ENCODE results near the gene GRK5.

Gene GRK5

GRCh38 chr10:119503821-119504220 lies 296.4 kb downstream of the GRK5 start:
- Histone ChIP-seq H3K36me3 (replicated peaks; ENCODE audit: insufficient read depth, low read length) (no peaks in the 10 kb centered on the region), H4K20me1 (ENCODE audit: insufficient read depth, low read length) (no peaks in the 10 kb centered on the region), H3K4me3 (ENCODE audit: low read length) (no peak overlapping the region), H3K79me2 (ENCODE audit: low read length) (no peaks in the 10 kb centered on the region), H3K9me3 (replicated peaks; ENCODE audit: insufficient read depth, low read length) (no peaks in the 10 kb centered on the region), H3K9me2 (replicated peaks; ENCODE audit: insufficient read depth, low read length) (no peaks in the 10 kb centered on the region), H3K9ac (ENCODE audit: low read length) (no peak overlapping the region), H3K4me1 (ENCODE audit: low read length) (no peaks in the 10 kb centered on the region), H3K27me3 (replicated peaks; ENCODE audit: insufficient read depth, low read length) (no peaks in the 10 kb centered on the region), H3K27ac (ENCODE audit: low read length) (no peak overlapping the region), H3F3A (ENCODE audit: insufficient read depth, low read length) (no peaks in the 10 kb centered on the region), H2AFZ (ENCODE audit: low read length) (no peak overlapping the region), H3K4me2 (ENCODE audit: low read depth, low read length) (no peak overlapping the region)
- no peak for TF ChIP-seq EZH2phosphoT487 (IDR thresholded peaks at IDR 0.05; ENCODE audit: low read length)
- TF ChIP-seq CTCF (IDR thresholded peaks at IDR 0.05; ENCODE audit: low read length) = no peak
- no peak for TF ChIP-seq EZH2 (optimal IDR thresholded peaks at IDR 0.05; ENCODE audit: low read depth, low read length)
- no peak for DNase-seq

GRCh38 chr10:119504651-119505050 lies 297.3 kb downstream of the GRK5 start:
- Histone ChIP-seq H3K9me3 (replicated peaks; ENCODE audit: insufficient read depth, low read length) (no peaks in the 10 kb centered on the region), H3F3A (ENCODE audit: insufficient read depth, low read length) (no peaks in the 10 kb centered on the region), H3K79me2 (ENCODE audit: low read length) (no peaks in the 10 kb centered on the region), H3K4me2 (ENCODE audit: low read depth, low read length) (no peak overlapping the region), H2AFZ (ENCODE audit: low read length) (no peak overlapping the region), H3K4me3 (ENCODE audit: low read length) (no peak overlapping the region), H3K27me3 (replicated peaks; ENCODE audit: insufficient read depth, low read length) (no peaks in the 10 kb centered on the region), H4K20me1 (ENCODE audit: insufficient read depth, low read length) (no peaks in the 10 kb centered on the region), H3K9ac (ENCODE audit: low read length) (no peak overlapping the region), H3K4me1 (ENCODE audit: low read length) (no peaks in the 10 kb centered on the region), H3K9me2 (replicated peaks; ENCODE audit: insufficient read depth, low read length) (no peaks in the 10 kb centered on the region), H3K27ac (ENCODE audit: low read length) (no peak overlapping the region), H3K36me3 (replicated peaks; ENCODE audit: insufficient read depth, low read length) (no peaks in the 10 kb centered on the region)
- no peak for DNase-seq
- TF ChIP-seq EZH2 (optimal IDR thresholded peaks at IDR 0.05; ENCODE audit: low read depth, low read length) (no peak), EZH2phosphoT487 (IDR thresholded peaks at IDR 0.05; ENCODE audit: low read length) (no peak), CTCF (IDR thresholded peaks at IDR 0.05; ENCODE audit: low read length) (no peak)

GRCh38 chr10:119505131-119505551 lies 297.8 kb downstream of the GRK5 start:
- no peak for DNase-seq
- Histone ChIP-seq H3K4me1 (ENCODE audit: low read length) (no peaks in the 10 kb centered on the region), H3K27me3 (replicated peaks; ENCODE audit: insufficient read depth, low read length) (no peaks in the 10 kb centered on the region), H4K20me1 (ENCODE audit: insufficient read depth, low read length) (no peaks in the 10 kb centered on the region), H3K4me3 (ENCODE audit: low read length) (no peak overlapping the region), H3K79me2 (ENCODE audit: low read length) (no peaks in the 10 kb centered on the region), H3K9ac (ENCODE audit: low read length) (no peak overlapping the region), H3K27ac (ENCODE audit: low read length) (no peak overlapping the region), H2AFZ (ENCODE audit: low read length) (no peak overlapping the region), H3K4me2 (ENCODE audit: low read depth, low read length) (no peak overlapping the region), H3K36me3 (replicated peaks; ENCODE audit: insufficient read depth, low read length) (no peaks in the 10 kb centered on the region), H3K9me3 (replicated peaks; ENCODE audit: insufficient read depth, low read length) (no peaks in the 10 kb centered on the region), H3K9me2 (replicated peaks; ENCODE audit: insufficient read depth, low read length) (no peaks in the 10 kb centered on the region), H3F3A (ENCODE audit: insufficient read depth, low read length) (no peaks in the 10 kb centered on the region)
- TF ChIP-seq EZH2 (optimal IDR thresholded peaks at IDR 0.05; ENCODE audit: low read depth, low read length) (no peak), CTCF (IDR thresholded peaks at IDR 0.05; ENCODE audit: low read length) (no peak), EZH2phosphoT487 (IDR thresholded peaks at IDR 0.05; ENCODE audit: low read length) (no peak)

Data from MM.1S (cell line).